Activated CD8-positive, alpha-beta memory T cell treated with anti-CD3 and anti-CD28 coated beads for 36 hours (primary cell): ENCODE measurements around the gene CNTRL. TPM values are rescaled to one million over a fixed set of nuclear protein-coding genes. Genes with fewer than 3 reads are reported as not detected.
"Not testable (repeated sequence)": the region's sequence is repeated elsewhere in the genome, so short reads cannot be mapped to it uniquely, and the experiment has no call there.

Source experiments
- CTCF ChIA-PET: fragments of 350-600 bp; sonication (Branson Sonifier 250); formaldehyde crosslinking; loops from one replicate; lab custom pipeline; 2021; ENCODE audit warnings: antibody characterized with exemption; lab: Charles Lee
- POLR2A ChIA-PET: fragments of 350-600 bp; sonication (Branson Sonifier 250); formaldehyde crosslinking; loops from one replicate; lab custom pipeline; 2021; ENCODE audit warnings: antibody characterized with exemption; lab: Charles Lee
- total RNA-seq, 2 experiments: library from RNA; stranded (reverse); gene quantifications; one replicate each; pipeline ENCODE4 v1.2.3, GENCODE V29; 2021

The CNTRL gene
- total RNA-seq = 10 to 100 TPM; 57.0 to 59.0 TPM

DNA sequence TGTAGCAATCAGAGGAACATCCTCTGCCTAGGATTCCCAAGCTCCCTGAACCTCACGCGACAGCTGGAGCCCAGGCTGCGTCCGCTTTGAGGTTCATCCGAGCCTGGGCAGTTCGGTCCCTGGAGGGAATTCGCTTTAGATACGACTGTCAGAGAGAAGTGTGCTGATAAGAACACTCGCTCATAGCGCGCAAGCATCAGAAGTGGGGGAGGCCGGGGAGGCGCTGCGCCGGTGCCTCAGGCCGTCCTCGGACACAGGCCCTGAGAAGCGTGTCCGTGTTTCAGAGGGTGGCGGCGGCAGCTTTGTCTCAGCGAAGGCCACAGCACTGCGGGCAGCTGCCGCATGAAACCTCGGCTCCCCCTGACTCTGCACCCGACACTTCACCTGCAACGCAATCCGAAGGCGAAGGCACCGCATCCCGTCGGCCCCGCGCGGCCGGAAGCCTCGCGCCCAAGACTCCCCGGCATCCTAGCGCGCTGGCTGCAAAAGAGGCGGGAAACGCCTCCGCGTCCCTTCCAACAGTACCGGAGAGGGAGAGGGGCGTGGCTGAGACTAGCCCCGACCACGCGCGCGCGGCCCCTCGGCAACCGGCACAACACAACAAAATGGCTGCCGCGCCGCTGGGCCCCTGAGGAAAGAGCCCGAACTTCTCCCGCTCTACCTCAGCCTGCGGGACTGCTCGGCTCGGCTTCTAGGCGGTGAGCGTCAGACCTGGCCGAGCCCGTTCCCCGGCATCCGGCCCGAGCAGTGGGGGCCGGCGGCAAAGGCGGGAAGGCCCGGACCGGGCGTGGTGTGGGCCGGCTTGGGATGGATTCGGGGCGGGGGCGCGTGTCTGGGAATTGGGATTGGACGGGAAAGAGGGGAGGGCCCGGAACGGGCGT, at the start of gene CNTRL:
Gene CNTRL (plus strand): TSS at position 586 of the 881 bp plus-strand sequence. CDS start 13,372 bp downstream, outside the sequence.
- CTCF ChIA-PET = interaction anchor here (0.6 to 1.9 kb wide), 2 partner anchors 10 to 365 kb away, joined by 3 to 5 read pairs; no protein-coding TSS in a partner anchor

GRCh38 chr9:121026260-121026691, 48.5 kb upstream of the CNTRL start:
- ChIA-PET CTCF (no interaction called here), POLR2A (no interaction called here)

More for the DNA sequence above, at the start of gene CNTRL:
- POLR2A ChIA-PET = no interaction called here

GRCh38 chr9:121026768-121027167, 48.0 kb upstream of the CNTRL start:
- CTCF ChIA-PET = no interaction called here
- POLR2A ChIA-PET = no interaction called here

DNA sequence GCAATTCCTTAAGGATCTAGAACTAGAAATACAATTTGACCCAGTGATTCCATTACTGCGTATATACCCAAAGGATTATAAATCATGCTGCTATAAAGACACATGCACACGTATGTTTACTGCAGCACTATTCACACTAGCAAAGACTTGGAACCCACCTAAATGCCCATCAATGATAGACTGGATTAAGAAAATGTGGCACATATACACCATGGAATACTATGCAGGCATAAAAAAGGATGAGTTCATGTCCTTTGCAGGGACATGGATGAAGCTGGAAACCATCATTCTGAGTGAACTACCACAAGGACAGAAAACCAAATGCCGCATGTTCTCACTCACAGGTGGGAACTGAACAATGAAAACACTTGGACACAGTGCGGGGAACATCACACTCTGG, 46.5 kb upstream of the CNTRL start:
- CTCF ChIA-PET = not testable (repeated sequence)

DNA sequence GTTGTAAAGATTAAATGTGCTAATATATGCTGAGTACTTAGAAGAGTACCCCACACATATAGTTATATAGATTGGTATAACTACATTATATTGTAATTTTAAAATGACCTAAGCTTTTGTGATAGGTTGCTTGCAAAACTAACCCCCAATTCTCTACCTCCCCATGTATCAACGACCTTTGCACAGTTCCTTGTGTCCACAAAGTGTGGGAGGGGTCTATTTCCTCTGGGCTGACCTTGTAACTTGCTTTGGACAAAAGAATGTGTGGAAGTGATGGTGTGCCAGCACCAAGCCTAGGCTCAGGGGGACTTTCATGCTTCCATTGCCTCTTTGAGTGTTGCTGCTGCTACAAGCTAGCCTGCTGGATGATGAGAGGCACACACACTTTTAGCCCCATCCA, 45.3 kb upstream of the CNTRL start:
- CTCF ChIA-PET = no interaction called here
- POLR2A ChIA-PET = no interaction called here

More for the DNA sequence above, 46.5 kb upstream of the CNTRL start:
- POLR2A ChIA-PET = not testable (repeated sequence)

DNA sequence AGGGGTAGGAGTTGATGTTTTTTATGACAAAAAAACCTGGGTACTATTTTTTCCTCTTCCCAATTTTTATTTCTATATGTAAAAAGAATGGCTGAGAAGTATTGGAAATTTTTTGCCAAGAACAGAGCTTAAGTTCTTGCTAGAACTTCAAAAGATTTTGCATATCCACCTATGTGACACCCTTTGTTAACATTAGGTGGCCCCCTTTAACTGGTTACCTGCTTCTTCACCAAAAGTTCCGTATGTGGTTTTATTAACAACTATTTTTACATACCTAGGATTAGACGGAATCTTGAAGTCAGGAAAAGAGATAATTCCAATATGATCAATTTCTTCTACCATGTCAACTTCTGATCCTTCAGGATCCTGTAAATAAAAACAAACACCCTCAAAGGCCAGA, 40.2 kb upstream of the CNTRL start:
- CTCF ChIA-PET = no interaction called here

DNA sequence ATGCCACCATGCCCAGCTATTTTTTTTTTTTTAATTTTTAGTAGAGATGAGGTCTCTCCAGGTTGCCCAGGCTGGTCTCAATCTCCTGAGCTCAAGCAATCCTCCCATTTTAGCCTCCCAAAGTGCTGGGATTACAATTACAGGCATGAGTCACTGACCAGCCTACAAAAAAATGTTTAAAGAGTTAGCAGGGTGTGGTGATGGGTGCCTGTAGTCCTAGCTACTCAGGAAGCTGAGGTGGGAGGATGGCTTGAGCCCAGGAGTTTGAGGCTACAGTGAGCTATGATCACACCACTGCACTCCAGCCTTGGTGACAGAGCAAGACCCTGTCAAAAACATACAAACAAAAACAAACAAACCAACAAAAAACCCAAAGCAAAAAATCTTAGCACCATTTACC, 39.0 kb upstream of the CNTRL start:
- CTCF ChIA-PET = interaction anchor here (1.6 kb wide), 1 partner anchor 55 kb away, joined by 3 read pairs; no protein-coding TSS in a partner anchor
- POLR2A ChIA-PET = not testable (repeated sequence)

More for the DNA sequence above, 40.2 kb upstream of the CNTRL start:
- POLR2A ChIA-PET = no interaction called here

GRCh38 chr9:121038362-121038761, 36.4 kb upstream of the CNTRL start:
- CTCF ChIA-PET = no interaction called here
- POLR2A ChIA-PET = no interaction called here

- CTCF ChIA-PET = no interaction called here
- POLR2A ChIA-PET = no interaction called here
Observed at GRCh38 chr9:121038804-121039203, 36.0 kb upstream of the CNTRL start.

- ChIA-PET CTCF (interaction anchor here (1.2 to 1.3 kb wide), 2 partner anchors 13 to 67 kb away, joined by 3 read pairs; no protein-coding TSS in a partner anchor), POLR2A (no interaction called here)
Observed at GRCh38 chr9:121048175-121048574, 26.6 kb upstream of the CNTRL start.

GRCh38 chr9:121048618-121049017, 26.1 kb upstream of the CNTRL start:
- ChIA-PET POLR2A (no interaction called here), CTCF (interaction anchor here (1.2 to 1.3 kb wide), 2 partner anchors 13 to 67 kb away, joined by 3 read pairs; no protein-coding TSS in a partner anchor)

GRCh38 chr9:121050128-121050988, 24.4 kb upstream of the CNTRL start, which contains the start of gene C5:
TSS of gene C5 (minus strand) at chr9:121050275. CDS start at chr9:121050246, 29 bp downstream.
- ChIA-PET CTCF (no interaction called here), POLR2A (no interaction called here)

DNA sequence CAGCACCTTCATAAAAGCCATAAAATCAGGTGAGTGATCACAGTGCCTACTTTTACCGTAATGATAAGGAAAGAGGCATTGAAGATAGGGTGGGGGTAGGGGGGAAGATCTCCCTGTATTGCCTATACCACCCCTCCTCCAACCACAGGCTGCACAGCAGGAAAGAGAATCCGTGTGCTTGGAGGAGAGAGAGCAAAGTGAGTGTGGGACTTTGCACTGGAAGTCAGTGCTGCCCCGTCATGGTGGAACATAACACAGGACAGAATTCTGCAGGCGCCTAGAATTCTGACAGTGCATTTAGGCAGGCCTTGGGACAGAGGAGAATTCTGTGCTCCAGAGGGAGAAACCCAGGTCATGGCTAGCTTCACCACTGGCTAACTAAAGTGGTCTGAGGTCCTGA, 21.2 kb upstream of the CNTRL start:
- POLR2A ChIA-PET = no interaction called here
- CTCF ChIA-PET = interaction anchor here (0.6 kb wide), 1 partner anchor 13 kb away, joined by 4 read pairs; no protein-coding TSS in a partner anchor

DNA sequence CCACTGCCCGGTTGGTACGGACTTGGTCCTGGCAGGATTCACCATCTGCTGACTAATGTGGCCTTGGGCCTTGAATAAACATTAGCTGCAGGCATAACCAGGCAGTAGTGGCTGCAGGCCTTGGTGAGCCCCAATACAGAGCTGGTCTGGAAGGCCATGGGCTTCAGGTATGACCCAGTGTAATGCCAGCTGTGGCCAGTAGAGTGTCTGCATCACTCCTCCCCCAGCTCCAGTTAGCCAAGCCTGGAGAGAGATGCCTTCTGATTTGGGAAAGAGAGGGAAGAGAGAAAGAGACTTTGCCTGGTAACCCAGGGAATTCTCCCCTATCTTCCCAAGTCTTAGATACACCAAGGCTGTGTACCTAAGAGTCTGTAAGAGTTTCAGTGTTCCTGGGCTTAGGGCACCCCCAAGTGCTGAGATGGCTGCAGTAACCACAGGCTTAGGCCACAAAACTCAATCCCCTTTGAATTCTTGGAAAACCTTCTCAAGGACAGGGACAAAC, 19.1 kb upstream of the CNTRL start:
- ChIA-PET POLR2A (no interaction called here), CTCF (no interaction called here)

GRCh38 chr9:121057821-121058220, 16.9 kb upstream of the CNTRL start:
- POLR2A ChIA-PET = no interaction called here
- CTCF ChIA-PET = interaction anchor here (0.7 kb wide), 1 partner anchor 302 kb away, joined by 3 read pairs; no protein-coding TSS in a partner anchor

DNA sequence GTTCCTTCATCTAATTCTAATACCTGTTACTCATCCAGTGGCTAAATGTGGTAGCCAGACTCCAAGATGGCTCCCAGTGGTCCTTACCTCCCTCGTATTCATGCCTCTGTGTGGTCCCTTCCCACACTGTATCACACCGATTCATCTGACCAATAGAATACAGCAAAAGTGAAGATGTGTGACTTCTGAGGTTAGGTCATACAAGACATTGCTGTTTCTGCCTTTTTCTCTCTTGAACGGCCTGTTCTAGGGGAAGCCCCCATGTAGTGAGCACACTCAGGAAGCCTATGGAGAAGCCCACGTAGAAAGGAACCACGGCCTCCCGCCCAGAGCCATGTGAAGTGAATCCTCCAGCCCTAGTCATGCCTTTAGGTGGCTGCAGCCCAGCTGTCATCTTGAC, 15.2 kb upstream of the CNTRL start:
- ChIA-PET POLR2A (no interaction called here), CTCF (interaction anchor here (0.6 to 1.8 kb wide), 10 partner anchors 10 to 453 kb away, joined by 3 to 7 read pairs (median 3); no protein-coding TSS in a partner anchor)

DNA sequence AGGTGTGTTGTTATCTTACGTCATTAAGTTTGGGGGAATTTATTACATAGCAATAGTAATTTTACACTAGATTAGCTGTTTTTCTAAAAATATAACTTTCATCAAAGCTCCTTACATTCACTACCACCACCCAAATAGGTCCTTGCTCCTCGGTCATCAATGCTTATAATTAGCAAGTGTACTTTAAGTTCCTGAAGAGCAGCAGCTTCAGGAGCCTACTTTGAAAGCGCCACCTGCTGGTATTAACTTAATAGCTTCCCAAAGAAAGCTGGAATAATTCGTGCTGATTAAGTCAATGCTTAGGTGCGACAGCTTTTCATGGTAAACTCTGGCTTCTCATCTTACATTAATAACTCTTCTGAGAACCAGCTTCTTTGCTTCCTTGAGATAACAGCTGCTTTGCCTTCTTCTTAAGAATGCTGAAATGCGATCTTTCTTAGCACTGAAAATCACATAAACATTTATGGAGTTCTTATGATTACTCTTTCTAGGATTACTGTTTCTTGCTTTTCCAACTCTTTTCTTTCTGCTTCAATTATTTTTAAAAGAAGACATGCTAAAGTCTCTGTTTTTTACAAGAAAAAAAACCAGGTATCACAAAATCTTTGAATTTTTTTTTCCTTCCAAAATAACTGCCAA, 14.6 kb upstream of the CNTRL start:
- ChIA-PET CTCF (interaction anchor here (0.6 to 1.8 kb wide), 11 partner anchors 9 to 453 kb away, joined by 3 to 7 read pairs (median 3); no protein-coding TSS in a partner anchor), POLR2A (no interaction called here)

DNA sequence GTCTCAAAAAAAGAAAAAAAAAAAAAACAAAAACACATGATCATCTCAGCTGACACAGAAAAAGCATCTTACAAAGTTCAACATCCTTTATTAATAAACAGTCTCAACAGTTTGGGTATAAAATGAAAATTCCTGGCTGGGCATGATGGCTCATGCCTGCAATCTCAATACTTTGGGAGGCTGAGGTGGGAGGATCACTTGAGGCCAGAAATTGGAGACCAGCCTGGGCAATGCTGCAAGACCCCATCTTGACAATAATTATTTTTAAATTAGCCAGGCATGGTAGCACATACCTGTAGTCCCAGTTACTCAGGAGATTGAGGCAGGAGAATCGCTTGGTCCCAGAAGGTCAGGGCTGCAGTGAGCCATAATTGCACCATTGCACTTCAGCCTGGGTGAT, 7.9 kb upstream of the CNTRL start:
- POLR2A ChIA-PET = interaction anchor here (0.6 kb wide), 1 partner anchor 140 kb away, joined by 3 read pairs; no protein-coding TSS in a partner anchor
- CTCF ChIA-PET = interaction anchor here (0.6 to 1.0 kb wide), 3 partner anchors 13 to 86 kb away, joined by 3 to 4 read pairs (median 4); no protein-coding TSS in a partner anchor
